GM12801 (cell line): Measurements from ENCODE around the gene PTPRT.

Experiments
- TF ChIP-seq, protein P1 (sequence below): IDR thresholded peaks from one replicate; pipeline ENCODE4 v1.5.1; 2011; ENCODE audit warnings: control low read depth; ENCODE audit not compliant: insufficient read length; ENCODE audit errors: extremely low read depth

Gene PTPRT

DNA sequence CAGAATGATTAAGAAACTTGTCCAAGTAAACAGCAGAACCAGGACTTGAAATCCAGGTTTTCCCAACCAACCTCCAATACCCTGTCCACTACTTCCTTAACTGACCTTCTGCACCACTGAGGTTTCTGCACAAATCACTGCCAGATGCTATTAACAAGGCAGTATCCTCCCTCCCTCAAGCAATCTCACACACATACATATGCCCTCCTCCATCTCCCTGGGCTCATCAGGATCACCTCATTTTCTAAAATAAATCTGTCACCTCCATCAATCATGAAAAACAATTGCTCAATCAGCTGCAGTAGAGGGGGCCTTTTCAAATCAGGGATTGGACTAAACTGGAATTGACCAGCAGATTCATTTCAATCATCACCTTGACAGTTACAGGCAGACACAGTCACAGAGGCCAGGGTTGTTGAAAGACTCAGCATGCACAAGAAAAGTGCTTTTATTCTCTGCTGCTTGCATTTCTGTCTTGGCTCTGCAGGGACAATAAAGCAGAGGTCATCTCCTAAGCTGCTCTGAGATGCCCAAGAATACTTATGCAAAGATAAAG lies 539.4 kb downstream of the PTPRT start:
- TF ChIP-seq, protein P1, sequence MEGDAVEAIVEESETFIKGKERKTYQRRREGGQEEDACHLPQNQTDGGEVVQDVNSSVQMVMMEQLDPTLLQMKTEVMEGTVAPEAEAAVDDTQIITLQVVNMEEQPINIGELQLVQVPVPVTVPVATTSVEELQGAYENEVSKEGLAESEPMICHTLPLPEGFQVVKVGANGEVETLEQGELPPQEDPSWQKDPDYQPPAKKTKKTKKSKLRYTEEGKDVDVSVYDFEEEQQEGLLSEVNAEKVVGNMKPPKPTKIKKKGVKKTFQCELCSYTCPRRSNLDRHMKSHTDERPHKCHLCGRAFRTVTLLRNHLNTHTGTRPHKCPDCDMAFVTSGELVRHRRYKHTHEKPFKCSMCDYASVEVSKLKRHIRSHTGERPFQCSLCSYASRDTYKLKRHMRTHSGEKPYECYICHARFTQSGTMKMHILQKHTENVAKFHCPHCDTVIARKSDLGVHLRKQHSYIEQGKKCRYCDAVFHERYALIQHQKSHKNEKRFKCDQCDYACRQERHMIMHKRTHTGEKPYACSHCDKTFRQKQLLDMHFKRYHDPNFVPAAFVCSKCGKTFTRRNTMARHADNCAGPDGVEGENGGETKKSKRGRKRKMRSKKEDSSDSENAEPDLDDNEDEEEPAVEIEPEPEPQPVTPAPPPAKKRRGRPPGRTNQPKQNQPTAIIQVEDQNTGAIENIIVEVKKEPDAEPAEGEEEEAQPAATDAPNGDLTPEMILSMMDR: no peak

DNA sequence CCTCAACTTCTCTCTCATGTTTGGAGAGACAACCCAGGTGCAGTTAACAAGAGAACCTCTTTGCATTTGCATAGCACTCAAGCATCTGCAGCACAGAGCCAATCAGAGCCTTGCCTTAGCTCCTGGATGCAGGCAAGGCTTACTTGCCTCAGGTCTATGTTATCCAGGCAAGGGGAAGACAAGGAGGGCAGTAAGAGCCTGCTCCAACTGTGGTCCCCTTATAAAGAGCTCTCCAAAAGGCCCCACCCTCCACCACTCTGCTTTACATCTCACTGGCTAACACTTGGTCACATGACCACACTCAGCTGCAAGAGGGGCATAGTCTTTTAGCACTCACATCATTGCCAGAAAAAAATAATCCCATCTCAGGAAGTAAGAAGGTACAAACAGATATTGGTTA lies 540.0 kb downstream of the PTPRT start:
- TF ChIP-seq, protein P1: no peak

DNA sequence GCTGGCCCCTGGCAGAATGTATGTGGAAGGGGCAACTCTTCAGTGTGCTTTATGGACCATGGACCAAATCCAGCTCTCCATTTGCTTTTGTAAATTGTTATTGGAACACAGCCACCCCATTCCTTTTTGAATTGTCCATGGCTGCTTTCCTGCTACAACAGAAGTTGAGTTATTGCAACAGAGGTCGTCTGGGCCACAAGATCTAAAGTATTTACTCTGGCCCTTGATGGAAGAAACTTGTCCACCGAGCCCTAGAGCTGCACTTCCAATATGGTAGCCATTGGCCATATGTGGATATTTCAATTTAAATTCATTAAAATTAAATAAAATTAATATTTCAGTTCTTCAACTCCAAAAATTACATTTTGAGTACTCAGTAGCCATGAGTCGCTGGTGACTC lies 543.5 kb downstream of the PTPRT start:
- TF ChIP-seq, protein P1: no peak

DNA sequence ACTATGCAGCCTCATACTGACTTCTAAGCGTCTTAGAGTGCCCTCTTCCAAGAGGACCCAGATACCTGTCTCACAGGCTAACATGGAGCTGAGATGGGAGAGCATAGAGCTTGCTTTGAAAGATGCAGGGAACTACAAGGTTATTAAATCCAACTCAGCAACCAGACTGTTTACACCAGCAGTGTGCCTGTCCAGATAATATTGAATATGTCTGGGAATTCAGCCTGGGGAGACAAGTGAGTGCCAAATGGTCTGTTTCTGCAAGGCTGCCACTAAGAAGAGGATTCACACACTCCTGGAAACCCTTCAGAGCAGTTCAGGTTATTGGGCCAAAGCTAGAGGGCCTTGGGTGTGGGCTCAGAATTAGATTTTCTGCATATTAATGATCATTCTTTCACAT lies 547.8 kb downstream of the PTPRT start:
- TF ChIP-seq, protein P1: no peak

DNA sequence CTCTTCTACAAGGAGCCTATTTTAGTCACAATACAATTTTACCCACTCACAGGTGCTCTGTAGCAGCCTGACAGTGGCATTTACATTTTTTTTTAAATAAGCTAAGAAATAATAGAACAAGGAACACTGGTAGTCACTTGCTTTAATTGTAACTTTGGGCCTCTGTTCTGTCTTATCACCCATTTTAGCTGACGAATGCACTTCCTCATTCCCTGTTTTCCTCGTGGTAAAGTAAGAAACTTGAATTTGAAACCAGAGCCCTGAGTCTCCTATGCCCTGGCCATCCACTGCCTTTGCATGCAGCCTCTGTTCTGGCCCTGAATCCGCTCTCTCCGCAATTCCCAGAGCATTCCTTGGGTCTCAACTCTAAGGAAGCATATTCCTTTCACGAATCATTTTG lies 550.6 kb downstream of the PTPRT start:
- TF ChIP-seq, protein P1: no peak

DNA sequence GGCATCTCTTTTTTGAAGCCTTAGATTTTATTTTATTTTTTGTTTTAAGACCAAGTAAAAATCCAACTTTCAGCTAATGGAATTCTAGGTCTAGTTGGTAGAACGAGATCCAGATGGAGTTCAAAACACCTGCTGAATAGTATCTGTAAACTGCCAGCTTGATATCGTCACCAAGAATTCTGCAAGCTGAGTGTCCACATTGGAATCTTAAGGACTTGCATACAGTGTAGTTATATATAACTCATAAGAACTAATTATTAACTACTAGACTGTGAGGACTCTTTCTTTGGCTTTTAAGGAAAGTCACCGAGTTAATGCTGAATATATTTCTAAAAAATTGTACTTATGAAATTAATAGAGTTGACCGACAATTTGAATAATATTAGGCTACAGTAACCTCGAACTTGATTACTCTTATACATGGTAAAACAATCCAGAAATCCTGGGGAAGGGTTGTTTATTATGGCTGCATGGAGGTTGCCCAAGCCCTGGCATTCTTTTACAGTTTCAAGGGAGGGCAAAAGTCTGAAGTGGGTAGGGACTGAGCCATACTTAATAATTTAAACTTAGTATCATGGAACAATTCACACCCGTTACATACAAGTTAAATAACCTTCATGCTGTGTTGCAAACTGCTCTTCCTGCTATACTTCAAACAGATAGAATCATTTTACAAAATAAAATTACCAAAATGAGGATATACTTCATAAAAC lies 553.9 kb downstream of the PTPRT start:
- TF ChIP-seq, protein P1: no peak

DNA sequence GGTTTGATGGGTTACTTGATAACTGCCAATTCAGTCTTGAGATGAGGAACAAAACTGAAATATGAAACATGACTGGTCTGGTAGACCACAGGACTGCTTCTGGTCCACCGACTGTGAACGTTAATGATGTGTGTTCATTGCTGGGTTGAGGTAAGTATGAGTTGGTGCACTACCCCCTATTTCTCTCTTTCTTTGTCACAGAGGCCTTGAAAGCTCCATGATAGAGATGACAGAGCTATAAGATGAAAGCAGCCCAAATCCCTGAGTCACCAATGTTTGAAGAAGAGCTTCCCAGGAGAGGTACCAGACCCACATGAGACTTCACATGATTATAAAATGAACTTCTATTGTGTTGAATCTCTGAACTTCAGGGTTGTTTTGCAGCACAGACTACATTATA lies 555.5 kb downstream of the PTPRT start:
- TF ChIP-seq, protein P1: no peak
